GM12873 (cell line): Measurements from ENCODE around the gene RNF121.

ENCODE experiments used
- CTCF ChIP-seq: IDR thresholded peaks from 2 replicates; pipeline ENCODE4 v1.5.1; 2012; ENCODE audit warnings: low read depth, mild to moderate bottlenecking, moderate library complexity, low read length, control low read depth; ENCODE audit not compliant: insufficient read depth; ENCODE audit errors: missing control alignments

The RNF121 gene

DNA sequence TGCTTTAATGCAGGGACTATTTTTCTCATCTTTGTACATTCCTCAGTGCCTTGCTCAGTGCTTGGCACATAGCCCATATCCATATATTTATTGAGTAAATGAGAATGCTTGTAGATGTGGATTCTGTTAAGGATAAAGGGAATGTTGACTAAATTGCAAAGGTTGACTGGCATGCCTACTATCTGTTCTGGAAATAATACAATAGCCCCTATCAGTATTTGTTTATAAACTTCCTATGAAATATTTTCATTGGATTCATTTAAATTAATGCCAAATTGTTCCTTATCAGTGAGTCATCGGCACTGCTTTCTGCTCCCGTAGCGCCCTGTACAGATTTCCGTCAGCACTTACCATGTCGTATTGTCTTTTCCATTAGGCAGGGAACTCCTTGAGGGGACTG lies 8.0 kb downstream of the RNF121 start:
- no peak for TF ChIP-seq CTCF

DNA sequence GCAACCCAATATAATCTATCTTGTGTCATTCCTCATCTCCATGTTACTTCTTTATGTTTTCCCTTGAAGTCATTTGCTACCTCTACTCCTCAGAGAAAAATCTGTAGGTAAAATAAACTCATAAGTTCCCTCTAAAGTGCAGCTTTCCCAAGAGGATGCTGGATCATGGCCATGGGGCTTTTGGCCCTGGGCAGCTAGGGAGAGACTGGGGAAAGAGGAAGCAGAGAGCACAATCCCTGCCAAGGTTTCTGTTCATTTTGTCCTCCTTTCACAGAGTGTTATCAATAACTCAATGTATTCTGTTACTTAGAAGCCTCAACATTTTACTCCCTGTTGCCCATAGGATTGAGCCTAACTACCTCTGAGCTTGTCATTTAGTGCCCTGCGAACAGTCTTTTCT lies 9.0 kb downstream of the RNF121 start:
- TF ChIP-seq CTCF = no peak

- TF ChIP-seq CTCF = no peak
Observed at GRCh38 chr11:71940561-71941219, 11.8 kb downstream of the RNF121 start.

DNA sequence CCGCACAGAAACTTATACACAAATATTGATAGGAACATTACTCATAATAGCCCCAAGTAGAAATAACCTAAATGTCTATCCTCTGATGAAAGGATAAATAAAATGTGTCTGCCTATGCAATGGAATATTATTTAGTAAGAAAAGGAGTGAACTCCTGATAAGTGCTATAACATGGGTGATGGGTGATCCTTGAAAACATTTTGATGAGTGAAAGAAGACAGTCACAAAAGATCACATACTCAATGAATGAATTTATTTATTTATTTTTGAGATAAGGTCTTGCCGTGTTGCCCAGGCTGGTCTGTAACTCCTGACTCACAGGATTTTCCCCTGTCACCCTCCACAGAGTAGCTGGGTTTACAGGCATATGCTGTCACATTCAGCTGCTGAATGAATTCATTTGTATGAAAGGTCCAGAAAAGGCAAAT lies 17.3 kb downstream of the RNF121 start:
- no peak for TF ChIP-seq CTCF

DNA sequence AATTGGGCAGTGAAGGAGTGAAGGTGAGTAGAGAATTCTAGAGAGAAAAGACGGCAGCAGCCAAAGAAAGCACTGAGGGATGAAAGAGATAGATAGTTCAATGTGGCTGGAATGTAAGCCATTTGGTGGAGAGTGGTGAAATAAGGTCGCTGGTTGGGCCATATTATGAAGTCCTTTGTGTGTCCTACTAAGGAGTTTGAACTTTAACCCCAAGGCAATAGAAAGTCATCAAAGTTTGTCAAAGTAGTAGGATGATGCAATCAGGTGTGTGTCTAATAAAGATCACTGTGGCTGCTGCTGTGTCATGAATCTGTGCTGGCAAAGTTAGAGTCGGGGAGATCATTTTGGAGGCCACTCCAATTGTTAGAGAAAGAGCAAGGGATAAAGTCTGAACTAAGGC lies 18.7 kb downstream of the RNF121 start:
- TF ChIP-seq CTCF = no peak

DNA sequence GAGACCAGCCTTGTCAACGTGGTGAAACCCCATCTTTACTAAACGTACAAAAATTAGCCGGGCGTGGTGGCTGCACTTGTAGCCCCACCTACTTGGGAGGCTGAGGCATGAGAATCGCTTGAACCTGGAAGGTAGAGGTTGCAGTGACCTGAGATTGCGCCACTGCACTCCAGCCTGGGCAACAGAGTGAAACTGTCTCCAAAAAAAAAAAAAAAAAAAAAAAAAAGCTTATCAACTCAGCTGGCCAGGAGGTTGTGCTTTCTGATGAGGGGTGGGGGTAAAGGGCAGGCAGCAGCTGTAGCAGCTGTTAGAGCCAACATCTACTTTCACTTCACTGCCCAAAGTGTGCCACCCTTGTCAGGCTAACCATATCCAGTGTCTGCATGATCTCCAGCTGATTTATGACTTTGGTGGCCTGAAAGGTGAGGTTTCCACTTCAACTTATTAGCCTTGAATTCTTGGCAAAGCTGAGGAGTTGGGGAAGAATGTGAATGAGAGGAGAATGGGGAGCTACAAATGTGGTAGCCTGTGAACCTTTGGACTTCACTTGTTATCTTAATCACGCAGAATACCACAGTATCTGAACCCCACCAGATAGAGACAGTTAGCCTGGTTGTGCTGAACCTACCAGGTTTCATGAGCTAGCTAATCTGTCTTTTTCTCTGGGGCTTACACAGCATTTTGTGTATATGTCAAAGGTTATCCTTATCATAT lies 19.6 kb downstream of the RNF121 start:
- no peak for TF ChIP-seq CTCF

DNA sequence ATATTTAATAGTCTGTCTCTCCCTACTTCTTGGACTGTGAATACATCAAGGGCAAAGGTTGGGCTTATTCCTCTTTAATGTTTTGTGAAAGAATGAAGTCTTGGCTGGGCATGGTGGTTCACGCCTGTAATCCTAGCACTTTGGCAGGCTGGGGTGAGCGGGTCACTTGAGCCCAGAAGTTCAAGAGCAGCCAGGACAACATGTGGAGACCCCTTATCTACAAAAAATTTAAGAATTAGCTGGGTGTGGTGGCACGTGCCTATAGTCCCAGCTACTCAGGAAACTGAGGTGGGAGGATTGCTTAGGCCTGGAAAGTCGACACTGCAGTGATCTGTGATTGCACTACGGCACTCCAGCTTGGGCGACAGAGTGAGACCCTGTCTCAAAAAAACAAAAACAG lies 20.2 kb downstream of the RNF121 start:
- no peak for TF ChIP-seq CTCF
